HFFc6 (cell line): ENCODE results near the gene C1D. TPM values are rescaled to one million over a fixed set of nuclear protein-coding genes. Genes with fewer than 3 reads are reported as not detected.

Experiments used
- DNase-seq: peaks from one replicate; pipeline ENCODE4 v3.0.0-alpha.2; 2018
- H3K27ac Mint-ChIP-seq: 2 replicates; pipeline ENCODE4 v1.8.0; 2020; ENCODE audit warnings: mild to moderate bottlenecking, mixed read lengths
- H3K27me3 Mint-ChIP-seq: 2 replicates; pipeline ENCODE4 v1.8.0; 2021; ENCODE audit warnings: mild to moderate bottlenecking, moderate library complexity, mixed read lengths; ENCODE audit not compliant: insufficient read depth
- H3K36me3 Mint-ChIP-seq: 2 replicates; pipeline ENCODE4 v1.8.0; 2021; ENCODE audit warnings: low read depth, mixed read lengths
- H3K4me1 Mint-ChIP-seq: 2 replicates; pipeline ENCODE4 v1.8.0; 2020; ENCODE audit warnings: low read depth, mixed read lengths
- H3K4me3 Mint-ChIP-seq: 2 replicates; pipeline ENCODE4 v1.8.0; 2020; ENCODE audit warnings: mild to moderate bottlenecking, moderate library complexity, mixed read lengths
- H3K9me3 Mint-ChIP-seq: 2 replicates; pipeline ENCODE4 v1.8.0; 2020; ENCODE audit warnings: mild to moderate bottlenecking, mixed read lengths
- total RNA-seq, 6 experiments: library from RNA; stranded (reverse); fragmentation: NEBNext Ultra II Directional; extraction: Animal tissue kit (Norgen Biotek cat#: 25700); gene quantifications; 2 replicates in 1 of 6; 3 replicates in 5 of 6; pipeline ENCODE4 v1.2.3, GENCODE V29; 2021
- TF ChIP-seq, protein P1 (sequence below): fragments of 200-600 bp; sonication (generic); IDR thresholded peaks from 2 replicates; pipeline ENCODE4 v1.5.0; 2021; ENCODE audit warnings: antibody characterized with exemption, mild to moderate bottlenecking

The C1D gene
- total RNA-seq, 6 experiments from 2014 or later: 15.8 to 19.9 (median 18.1) TPM

DNA sequence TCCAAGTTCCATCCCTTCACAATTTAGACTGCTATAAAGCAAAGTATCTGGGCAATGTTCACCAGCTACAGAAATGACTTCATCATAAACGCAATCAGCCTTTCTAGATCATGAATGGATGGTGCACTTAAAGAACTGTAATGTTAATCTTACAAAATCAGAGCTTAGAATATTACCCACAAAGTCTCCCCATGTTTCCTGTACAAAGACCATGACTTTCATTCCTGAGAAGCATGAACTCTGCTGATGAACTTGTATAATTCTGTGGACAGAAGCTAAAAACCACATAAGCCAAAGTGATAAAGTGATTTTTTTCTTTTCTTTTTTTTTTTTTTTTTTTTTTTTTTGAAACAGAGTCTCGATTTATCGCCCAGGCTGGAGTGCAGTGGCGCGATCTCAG, 53.3 kb downstream of the C1D start:
- DNase-seq: no peak
- H3K9me3 Mint-ChIP-seq: no peaks in the 10 kb centered on the region
- no peaks in the 10 kb centered on the region for H3K27me3 Mint-ChIP-seq
- H3K27ac Mint-ChIP-seq: no peak overlapping the region
- peaks cover 18% of the 10 kb centered on the region for H3K36me3 Mint-ChIP-seq
- H3K4me3 Mint-ChIP-seq: no peak overlapping the region
- TF ChIP-seq, protein P1, sequence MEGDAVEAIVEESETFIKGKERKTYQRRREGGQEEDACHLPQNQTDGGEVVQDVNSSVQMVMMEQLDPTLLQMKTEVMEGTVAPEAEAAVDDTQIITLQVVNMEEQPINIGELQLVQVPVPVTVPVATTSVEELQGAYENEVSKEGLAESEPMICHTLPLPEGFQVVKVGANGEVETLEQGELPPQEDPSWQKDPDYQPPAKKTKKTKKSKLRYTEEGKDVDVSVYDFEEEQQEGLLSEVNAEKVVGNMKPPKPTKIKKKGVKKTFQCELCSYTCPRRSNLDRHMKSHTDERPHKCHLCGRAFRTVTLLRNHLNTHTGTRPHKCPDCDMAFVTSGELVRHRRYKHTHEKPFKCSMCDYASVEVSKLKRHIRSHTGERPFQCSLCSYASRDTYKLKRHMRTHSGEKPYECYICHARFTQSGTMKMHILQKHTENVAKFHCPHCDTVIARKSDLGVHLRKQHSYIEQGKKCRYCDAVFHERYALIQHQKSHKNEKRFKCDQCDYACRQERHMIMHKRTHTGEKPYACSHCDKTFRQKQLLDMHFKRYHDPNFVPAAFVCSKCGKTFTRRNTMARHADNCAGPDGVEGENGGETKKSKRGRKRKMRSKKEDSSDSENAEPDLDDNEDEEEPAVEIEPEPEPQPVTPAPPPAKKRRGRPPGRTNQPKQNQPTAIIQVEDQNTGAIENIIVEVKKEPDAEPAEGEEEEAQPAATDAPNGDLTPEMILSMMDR: no peak
- peaks cover 12% of the 10 kb centered on the region for H3K4me1 Mint-ChIP-seq

DNA sequence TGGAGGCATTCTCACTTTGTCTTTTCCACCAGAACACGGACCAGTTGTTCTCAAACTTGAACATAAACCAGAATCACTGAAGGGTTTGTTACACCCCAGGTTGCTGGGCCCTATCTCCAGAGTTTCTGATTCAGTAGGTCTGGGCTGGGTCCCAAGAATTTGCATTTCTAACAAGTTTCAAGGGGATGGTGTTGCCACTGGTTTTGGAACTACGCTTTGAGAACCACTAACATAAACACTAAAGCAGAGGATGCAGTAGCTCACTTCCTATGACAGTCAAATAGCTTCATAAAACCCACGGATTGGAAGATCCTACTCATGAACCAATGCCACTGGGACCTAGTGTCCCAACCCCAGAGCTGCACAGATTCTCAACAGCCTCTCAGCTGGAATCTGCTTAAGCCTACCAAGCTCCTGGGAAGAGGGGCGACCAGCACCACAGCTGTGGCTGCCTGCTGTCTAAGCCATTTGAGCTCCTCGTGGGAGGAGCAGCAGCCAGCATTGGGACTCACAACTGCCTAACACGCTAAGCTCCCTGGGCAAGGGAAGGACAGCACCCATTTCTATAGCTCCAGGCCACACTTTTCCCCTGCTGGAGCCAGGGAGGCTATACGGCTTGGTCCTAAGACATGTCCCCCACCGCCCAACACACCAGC, 62.5 kb downstream of the C1D start:
- Mint-ChIP-seq H3K27me3 (no peaks in the 10 kb centered on the region; the same call in none of the 2 replicates), H3K4me3 (no peak overlapping the region), H3K9me3 (peaks cover 19% of the 10 kb centered on the region; the same call in 1 of the 2 replicates), H3K4me1 (peaks cover 62% of the 10 kb centered on the region), H3K27ac (peak overlapping the region; percentile 13; the same call in 1 of the 2 replicates), H3K36me3 (peaks cover 36% of the 10 kb centered on the region)
- TF ChIP-seq, protein P1: no peak
- DNase-seq: no peak

DNA sequence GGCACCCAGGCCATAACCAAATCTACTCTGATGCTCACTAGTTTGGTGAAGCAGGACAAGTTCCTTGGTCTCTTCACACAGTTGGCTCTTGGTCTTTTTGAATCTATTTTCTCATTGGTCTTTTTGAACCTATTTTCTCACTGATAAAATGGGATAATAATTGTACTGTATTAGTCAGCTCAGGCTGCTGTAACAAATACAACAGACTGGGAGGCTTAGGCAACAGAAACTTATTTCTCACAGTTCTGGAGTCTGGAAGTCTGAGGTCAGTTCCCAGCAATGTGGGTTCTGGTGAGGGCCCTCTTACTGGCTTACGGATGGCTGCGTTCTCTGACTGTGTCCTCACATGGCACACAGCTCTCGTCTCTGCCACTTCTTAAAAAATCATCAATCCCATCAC, 63.5 kb downstream of the C1D start:
- no peak overlapping the region for H3K27ac Mint-ChIP-seq
- TF ChIP-seq, protein P1: no peak
- DNase-seq: no peak
- peaks cover 62% of the 10 kb centered on the region for H3K4me1 Mint-ChIP-seq
- H3K4me3 Mint-ChIP-seq: no peak overlapping the region
- peaks cover 19% of the 10 kb centered on the region; the same call in 1 of the 2 replicates for H3K9me3 Mint-ChIP-seq
- H3K27me3 Mint-ChIP-seq: no peaks in the 10 kb centered on the region; the same call in none of the 2 replicates
- peaks cover 27% of the 10 kb centered on the region for H3K36me3 Mint-ChIP-seq

DNA sequence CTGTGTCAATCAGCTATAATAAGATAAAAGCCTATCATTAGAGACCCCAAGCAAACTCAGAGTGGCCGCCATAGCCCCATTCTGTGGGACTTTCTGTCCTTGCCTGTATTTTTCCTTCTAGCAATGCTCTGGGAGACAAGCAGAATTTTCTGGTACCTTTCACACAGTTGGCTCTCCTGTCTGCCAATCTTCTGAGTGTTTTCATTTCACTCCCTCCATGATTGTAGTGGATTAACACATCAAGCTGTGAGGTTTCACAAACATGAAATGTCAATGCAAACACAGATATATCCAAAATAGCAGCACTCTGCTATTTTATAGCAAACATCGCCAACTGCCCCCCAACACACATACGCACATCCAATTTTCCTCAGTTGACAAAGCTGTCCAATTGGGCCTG, 64.9 kb downstream of the C1D start:
- peak; percentile 15 for DNase-seq
- Mint-ChIP-seq H3K27ac (peak overlapping the region; percentile 90), H3K36me3 (peaks cover 29% of the 10 kb centered on the region), H3K4me3 (peak overlapping the region; percentile 83; the same call in 1 of the 2 replicates), H3K27me3 (no peaks in the 10 kb centered on the region; the same call in none of the 2 replicates), H3K9me3 (peaks cover 15% of the 10 kb centered on the region; the same call in 1 of the 2 replicates), H3K4me1 (peaks cover 58% of the 10 kb centered on the region)
- TF ChIP-seq, protein P1: no peak

DNA sequence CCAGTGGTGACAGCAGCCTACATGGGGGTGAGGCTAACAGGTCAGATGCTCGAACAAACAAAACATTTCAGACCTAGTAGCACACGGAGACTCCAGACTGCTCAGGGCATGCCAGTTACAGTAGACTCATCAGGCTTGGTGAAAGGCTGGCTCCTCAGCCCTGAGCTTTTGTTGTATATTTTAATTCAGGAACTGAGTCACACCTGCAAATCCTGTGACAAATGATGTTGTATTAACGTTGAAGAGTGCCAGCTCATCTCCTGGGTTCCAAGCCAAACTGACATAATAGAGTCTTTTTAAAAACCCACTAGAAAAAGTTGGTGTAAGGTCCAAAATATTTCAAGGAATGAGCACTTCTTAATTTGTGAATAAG, 65.3 kb downstream of the C1D start:
- Mint-ChIP-seq H3K36me3 (peaks cover 25% of the 10 kb centered on the region), H3K27ac (peak overlapping the region; percentile 90), H3K4me3 (peak overlapping the region; percentile 83), H3K9me3 (peaks cover 13% of the 10 kb centered on the region; the same call in 1 of the 2 replicates), H3K4me1 (peaks cover 54% of the 10 kb centered on the region), H3K27me3 (no peaks in the 10 kb centered on the region; the same call in none of the 2 replicates)
- DNase-seq: peak; percentile 87
- TF ChIP-seq, protein P1: no peak
